ENCODE data around the gene OR5T1.

Gene OR5T1

DNA sequence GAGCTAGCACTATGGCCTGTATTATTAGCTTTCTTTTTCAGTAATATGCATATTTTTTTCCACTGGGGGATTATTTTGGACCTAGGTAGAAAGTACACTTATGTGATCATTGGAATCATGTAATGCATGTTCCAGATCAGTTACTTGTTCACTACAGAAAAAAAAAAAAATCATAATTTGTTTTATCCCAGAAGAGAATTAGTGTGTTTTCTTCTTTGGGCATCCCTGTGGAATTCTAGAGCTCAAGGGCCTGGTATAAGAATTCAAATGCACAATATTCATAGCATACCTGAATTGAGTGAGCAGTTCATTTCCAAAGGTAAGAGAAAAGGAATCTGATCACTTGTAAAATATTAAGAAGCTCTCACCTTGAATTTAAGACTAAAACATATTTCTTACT lies at the start of gene OR5T1:
OR5T1 (plus strand) TSS at position 301 of the 400 bp plus-strand sequence. CDS start 1,485 bp downstream, outside the sequence.
- no peak for DNase-seq

DNA sequence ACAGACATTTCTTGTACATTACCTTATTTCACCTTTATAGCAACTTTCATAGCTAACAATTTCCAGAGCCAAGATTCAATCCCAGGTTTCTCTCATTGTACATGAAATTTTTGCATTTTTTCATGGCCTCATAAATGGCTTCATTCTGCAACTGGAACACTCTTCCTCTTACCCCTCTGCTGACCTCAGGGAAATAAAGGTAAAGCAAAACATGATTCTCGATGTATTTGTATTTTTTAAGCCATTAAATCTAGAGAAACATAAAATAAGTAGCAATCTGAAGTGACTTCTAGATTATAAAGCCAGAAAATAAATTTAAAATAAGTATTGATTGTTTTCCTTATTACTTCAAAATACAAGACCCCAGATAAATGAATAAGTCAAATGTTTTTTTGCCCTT lies 39.8 kb upstream of the OR5T1 start, which contains the start of gene OR5T2:
OR5T2 (minus strand) TSS at position 101 of the 400 bp plus-strand sequence. CDS start 1,193 bp downstream, outside the sequence.
- DNase-seq, result no peak

DNA sequence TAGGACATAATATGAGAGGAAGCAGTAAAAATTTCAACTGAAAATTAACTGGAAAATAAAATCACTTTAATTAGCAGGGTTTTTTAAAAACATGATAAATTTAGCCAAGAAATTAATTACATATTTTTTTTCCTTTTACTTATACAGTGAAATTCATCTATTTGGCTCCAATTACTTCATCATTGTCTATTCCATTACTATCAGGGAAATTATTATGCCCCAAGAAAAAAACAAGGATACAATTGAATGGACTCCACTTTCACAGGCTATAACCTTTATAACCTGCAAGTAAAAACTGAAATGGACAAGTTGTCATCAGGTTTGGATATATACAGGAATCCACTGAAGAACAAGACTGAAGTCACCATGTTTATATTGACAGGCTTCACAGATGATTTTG lies 22.0 kb upstream of the OR5T1 start, which contains the start of gene OR5T3:
OR5T3 (plus strand) TSS at position 301 of the 400 bp plus-strand sequence; CDS start at position 301, 0 bp downstream.
- DNase-seq, result no peak

DNA sequence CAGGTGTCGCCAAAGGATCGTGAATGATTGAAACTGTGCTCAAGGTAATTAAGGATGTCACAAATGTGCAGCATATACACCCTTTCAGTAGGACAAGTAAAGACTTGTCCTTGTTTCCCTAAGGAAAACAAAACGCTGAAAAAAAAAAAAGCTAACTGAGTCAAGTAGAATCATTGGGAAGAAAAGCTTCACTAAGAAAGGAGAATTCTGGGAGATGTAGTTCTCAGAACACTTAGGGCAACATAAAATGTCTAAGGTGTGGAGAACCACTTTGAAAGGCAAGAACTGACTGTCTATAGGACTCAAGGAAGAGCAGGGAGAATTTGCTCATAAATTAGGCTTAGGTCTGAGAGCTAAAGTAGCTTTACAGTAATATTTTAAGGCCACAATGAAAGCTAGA lies 2.9 kb upstream of the OR5T1 start:
- no peak for DNase-seq

DNA sequence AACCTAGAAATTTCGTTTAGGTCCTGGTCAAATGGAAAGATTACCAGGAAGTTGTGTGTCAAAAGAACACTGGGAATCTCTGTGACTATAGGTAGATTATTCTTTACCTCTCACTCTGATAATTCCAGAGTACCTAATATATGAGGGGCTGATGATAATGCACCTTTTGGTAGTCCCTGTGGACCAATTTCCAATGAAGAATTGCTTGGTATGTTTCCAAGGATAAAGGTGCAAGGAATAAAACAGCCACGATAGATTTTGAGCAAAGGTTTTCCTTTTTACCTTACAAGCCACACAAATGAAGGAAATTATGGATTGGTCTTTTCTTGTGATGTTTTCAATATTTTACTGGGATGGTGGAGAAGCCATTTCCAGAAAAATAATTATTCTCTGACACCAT lies 18.2 kb downstream of the OR5T1 start, which contains the start of gene OR8H1:
OR8H1 (minus strand) TSS at position 101 of the 400 bp plus-strand sequence. CDS start 1,192 bp downstream, outside the sequence.
- DNase-seq, result no peak

DNA sequence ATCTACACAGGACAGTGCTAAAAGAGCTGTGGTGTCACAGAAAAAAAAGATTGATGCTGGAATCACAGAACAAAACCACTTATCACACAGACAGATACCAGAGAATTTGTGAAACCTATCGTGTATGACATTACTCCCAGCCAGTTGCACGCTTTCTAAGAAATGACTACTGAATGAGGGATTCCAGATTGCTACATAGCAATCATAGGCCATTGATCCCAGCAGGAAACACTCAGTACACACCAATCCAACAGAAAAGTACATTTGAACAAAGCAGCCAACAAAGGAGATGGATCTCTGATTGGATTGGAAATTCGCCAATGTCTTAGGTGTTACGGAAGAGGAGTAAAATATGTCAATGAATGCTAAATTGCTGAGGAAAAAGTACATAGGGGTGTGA lies 22.9 kb downstream of the OR5T1 start:
- no peak for DNase-seq

DNA sequence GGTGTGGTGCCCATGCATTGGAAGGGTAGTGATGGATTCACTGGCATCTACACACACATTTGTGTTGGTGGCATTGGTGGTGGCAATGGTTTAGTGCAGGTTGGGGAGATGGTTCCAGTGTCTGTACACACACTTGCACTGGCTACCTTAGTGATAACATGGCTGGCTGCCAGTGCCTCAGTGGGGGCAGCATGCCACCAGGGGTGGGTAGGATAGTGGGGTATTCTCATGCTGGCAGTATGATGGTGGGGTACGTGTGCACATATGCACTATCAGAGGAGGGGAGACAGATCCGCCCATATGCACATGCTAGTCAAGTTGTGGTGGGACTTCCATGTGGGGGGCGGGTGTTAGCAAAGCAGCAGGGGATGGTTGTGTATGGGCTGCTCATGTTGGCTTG lies 33.9 kb downstream of the OR5T1 start:
- DNase-seq, result no peak

DNA sequence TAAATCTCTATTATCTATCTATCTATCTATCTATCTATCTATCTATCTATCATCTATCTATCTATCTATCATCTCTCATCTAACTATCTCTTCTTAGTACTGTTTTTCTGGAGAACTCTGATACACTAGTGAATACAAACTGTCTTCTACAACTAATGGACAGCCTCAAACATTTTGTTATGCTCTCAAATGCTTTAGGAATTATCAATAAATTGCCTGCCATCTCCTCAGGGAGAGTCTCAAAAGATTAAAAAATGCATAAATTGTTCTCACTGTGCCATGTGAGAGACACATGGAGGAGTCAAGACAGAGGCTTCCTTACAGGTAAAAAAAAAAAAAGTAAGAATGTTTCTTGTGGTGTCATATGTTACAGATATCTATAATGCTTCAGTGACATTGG lies 40.9 kb downstream of the OR5T1 start, which contains the start of gene OR8K3:
OR8K3 (plus strand) TSS at position 301 of the 400 bp plus-strand sequence. CDS start 3,163 bp downstream, outside the sequence.
- no peak for DNase-seq

Measured in kidney glomerular epithelial cell (primary cell).